Gastroesophageal sphincter (tissue), 4 donors: Measurements from ENCODE around the gene GFPT2. TPM values are rescaled to one million over a fixed set of nuclear protein-coding genes. Genes with fewer than 3 reads are reported as not detected.
A peak's percentile ranks its signal among the peaks of the same experiment; 100 is the strongest.

Experiments
- ATAC-seq: fragments of 150-250 bp; one replicate; pipeline ENCODE4 v1.9.1; 2016; ENCODE audit warnings: mild to moderate bottlenecking, moderate library complexity
- H3K27ac ChIP-seq, 4 donors: fragments of 200-600 bp; sonication (generic) in 3 of 4; 1 replicate in 3 of 4; 2 replicates in 1 of 4; pipeline ENCODE4 v1.5.1; 2016 to 2019
- H3K27me3 ChIP-seq: fragments of 200-600 bp; sonication (generic); one replicate; pipeline ENCODE4 v1.5.1; 2019
- H3K36me3 ChIP-seq, 2 donors: fragments of 200-600 bp; sonication (generic); one replicate each; pipeline ENCODE4 v1.5.1; 2019; ENCODE audit warnings: control low read depth in 1 of 2
- H3K4me1 ChIP-seq, 3 donors: fragments of 200-600 bp; sonication (generic); 1 replicate in 2 of 3; 2 replicates in 1 of 3; pipeline ENCODE4 v1.5.1; 2016 to 2019; ENCODE audit warnings: control low read depth in 2 of 3
- H3K4me3 ChIP-seq, 2 donors: fragments of 200-600 bp; sonication (generic); one replicate each; pipeline ENCODE4 v1.5.1; 2019; ENCODE audit warnings: mild to moderate bottlenecking in 1 of 2, moderate library complexity in 1 of 2
- H3K9me3 ChIP-seq, 3 donors: fragments of 200-600 bp; sonication (generic); one replicate each; pipeline ENCODE4 v1.5.1; 2017 to 2019; ENCODE audit warnings: control low read depth in 2 of 3
- CTCF ChIP-seq, 4 experiments: fragments of 200-600 bp in 2 of 4; fragments of 450-650 bp in 2 of 4; sonication (generic) in 1 of 4; IDR thresholded peaks; one replicate each; pipeline ENCODE4 v1.5.1; 2017 to 2019; ENCODE audit warnings: antibody characterized with exemption in 4 of 4, mild to moderate bottlenecking in 2 of 4, moderate library complexity in 2 of 4
- EP300 ChIP-seq: sonication (generic); formaldehyde crosslinking; IDR thresholded peaks from one replicate; pipeline ENCODE4 v1.6.1; 2017; ENCODE audit warnings: antibody characterized with exemption, mild to moderate bottlenecking
- POLR2A ChIP-seq, 2 donors: fragments of 450-650 bp; IDR thresholded peaks; one replicate each; pipeline ENCODE4 v1.6.1; 2017; ENCODE audit warnings: antibody characterized with exemption in 2 of 2, mild to moderate bottlenecking in 2 of 2, moderate library complexity in 1 of 2
- POLR2AphosphoS5 ChIP-seq: sonication (generic); formaldehyde crosslinking; IDR thresholded peaks from one replicate; pipeline ENCODE4 v1.6.1; 2017; ENCODE audit warnings: antibody characterized with exemption
- WGBS, 2 donors: methylation state at CpG; one replicate each; pipeline ENCODE4 v1.1.5; 2018; ENCODE audit warnings: low coverage in 1 of 2; 5-methylcytosine and 5-hydroxymethylcytosine counted together
- total RNA-seq, 4 donors: library from RNA; depleted of rRNA; stranded (reverse); fragments of >200 nt; gene quantifications; one replicate each; pipeline ENCODE4 v1.1.0, GENCODE V29; 2016

Gene GFPT2
- total RNA-seq, 4 donors from 2014 or later: 28.7 to 94.1 (median 34.1) TPM

- H3K4me1 ChIP-seq: peaks cover 0 to 25% (median 17%) of the 10 kb centered on the region in 3 donors
- no peaks in the 10 kb centered on the region for H3K36me3 ChIP-seq
- TF ChIP-seq POLR2AphosphoS5: no peak
- no peak for TF ChIP-seq EP300
- TF ChIP-seq CTCF (IDR thresholded peaks at IDR 0.05): no peak
- TF ChIP-seq POLR2A (IDR thresholded peaks at IDR 0.05): no peak
- H3K4me3 ChIP-seq: no peak overlapping the region
- no peak overlapping the region for H3K27ac ChIP-seq
- 80% methylated on average over 8 of the region's 10 CpGs; no CpG with 5 or more reads in 1 of the 2 donors for WGBS, 2 donors
- no peaks in the 10 kb centered on the region for H3K27me3 ChIP-seq
- no peaks in the 10 kb centered on the region for H3K9me3 ChIP-seq
- ATAC-seq: no peak
These were observed 58.1 kb downstream of the GFPT2 start for GRCh38 chr5:180294913-180295555.

- H3K4me1 ChIP-seq: peaks cover 0 to 32% (median 17%) of the 10 kb centered on the region in 3 donors
- ATAC-seq: no peak
- no peaks in the 10 kb centered on the region for H3K36me3 ChIP-seq
- WGBS, 2 donors: 100% methylated on average over 1 of the region's 7 CpGs; no CpG with 5 or more reads in 1 of the 2 donors
- no peaks in the 10 kb centered on the region for H3K27me3 ChIP-seq
- TF ChIP-seq CTCF (IDR thresholded peaks at IDR 0.05) (no peak), POLR2A (IDR thresholded peaks at IDR 0.05) (no peak)
- no peaks in the 10 kb centered on the region for H3K9me3 ChIP-seq
- H3K4me3 ChIP-seq: no peak overlapping the region
- peak overlapping the region in 1 of 4 donors; percentile 95 for H3K27ac ChIP-seq
These were observed 58.7 kb downstream of the GFPT2 start for GRCh38 chr5:180294411-180294810.

GRCh38 chr5:180291943-180292831 is 60.9 kb downstream of the GFPT2 start, which contains the start of gene MAPK9:
Gene MAPK9 (minus strand): TSS chr5:180292083. CDS start chr5:180280561, 11,522 bp downstream.
- TF ChIP-seq POLR2AphosphoS5: no peak
- TF ChIP-seq CTCF (IDR thresholded peaks at IDR 0.05): peak in 2 of 4 experiments; percentile 13 to 19
- no peak for TF ChIP-seq EP300
- peak; percentile 38 to 44 for TF ChIP-seq POLR2A (IDR thresholded peaks at IDR 0.05)

GRCh38 chr5:180291234-180291940 is 61.7 kb downstream of the GFPT2 start:
- H3K4me3 ChIP-seq: peak overlapping the region; percentile 47 to 99
- peak overlapping the region in 3 of 4 donors; percentile 95 to 97 (median 97) for H3K27ac ChIP-seq
- H3K9me3 ChIP-seq: no peaks in the 10 kb centered on the region
- TF ChIP-seq EP300 (no peak), CTCF (IDR thresholded peaks at IDR 0.05) (peak in 2 of 4 experiments; percentile 4 to 35), POLR2A (IDR thresholded peaks at IDR 0.05) (no peak)
- WGBS, 2 donors: no CpG with 5 or more reads among the region's 68 CpGs
- H3K4me1 ChIP-seq: peaks cover 0 to 33% (median 17%) of the 10 kb centered on the region in 3 donors
- H3K27me3 ChIP-seq: no peaks in the 10 kb centered on the region
- peaks cover 0 to 5% of the 10 kb centered on the region in 2 donors for H3K36me3 ChIP-seq
- ATAC-seq: peak; percentile 64

More at GRCh38 chr5:180291943-180292831, 60.9 kb downstream of the GFPT2 start, which contains the start of gene MAPK9:
- WGBS, 2 donors: 0% methylated on average over 4 to 7 of the region's 122 CpGs
- Histone ChIP-seq H3K4me1 (peaks cover 0 to 33% (median 17%) of the 10 kb centered on the region in 3 donors), H3K36me3 (no peaks in the 10 kb centered on the region), H3K9me3 (no peaks in the 10 kb centered on the region), H3K4me3 (peak within 1 kb of the TSS; percentile 82 to 99), H3K27ac (peak within 1 kb of the TSS; percentile 12 to 97 (median 96)), H3K27me3 (no peaks in the 10 kb centered on the region)
- ATAC-seq: peak; percentile 94
